ENCODE data around the gene HAAO.

The HAAO gene

GRCh38 chr2:42743659-42743990 lies 48.8 kb downstream of the HAAO start:
- Histone ChIP-seq H3K4me1 (ENCODE audit: low read length) (no peaks in the 10 kb centered on the region), H3K4me2 (ENCODE audit: low read depth, low read length) (no peak overlapping the region), H3K4me3 (ENCODE audit: low read length) (no peak overlapping the region), H3K9me3 (replicated peaks; ENCODE audit: insufficient read depth, low read length) (no peaks in the 10 kb centered on the region), H3K36me3 (replicated peaks; ENCODE audit: insufficient read depth, low read length) (no peaks in the 10 kb centered on the region), H3K27ac (ENCODE audit: low read length) (no peak overlapping the region), H4K20me1 (ENCODE audit: insufficient read depth, low read length) (no peaks in the 10 kb centered on the region), H3K79me2 (ENCODE audit: low read length) (no peaks in the 10 kb centered on the region), H3K27me3 (replicated peaks; ENCODE audit: insufficient read depth, low read length) (no peaks in the 10 kb centered on the region), H3K9ac (ENCODE audit: low read length) (no peak overlapping the region), H2AFZ (ENCODE audit: low read length) (no peak overlapping the region), H3K9me2 (replicated peaks; ENCODE audit: insufficient read depth, low read length) (no peaks in the 10 kb centered on the region; the same call in 1 of the 2 replicates), H3F3A (ENCODE audit: insufficient read depth, low read length) (no peaks in the 10 kb centered on the region)
- TF ChIP-seq EZH2 (optimal IDR thresholded peaks at IDR 0.05; ENCODE audit: low read depth, low read length) (no peak), EZH2phosphoT487 (IDR thresholded peaks at IDR 0.05; ENCODE audit: low read length) (no peak)
- TF ChIP-seq, protein P1, sequence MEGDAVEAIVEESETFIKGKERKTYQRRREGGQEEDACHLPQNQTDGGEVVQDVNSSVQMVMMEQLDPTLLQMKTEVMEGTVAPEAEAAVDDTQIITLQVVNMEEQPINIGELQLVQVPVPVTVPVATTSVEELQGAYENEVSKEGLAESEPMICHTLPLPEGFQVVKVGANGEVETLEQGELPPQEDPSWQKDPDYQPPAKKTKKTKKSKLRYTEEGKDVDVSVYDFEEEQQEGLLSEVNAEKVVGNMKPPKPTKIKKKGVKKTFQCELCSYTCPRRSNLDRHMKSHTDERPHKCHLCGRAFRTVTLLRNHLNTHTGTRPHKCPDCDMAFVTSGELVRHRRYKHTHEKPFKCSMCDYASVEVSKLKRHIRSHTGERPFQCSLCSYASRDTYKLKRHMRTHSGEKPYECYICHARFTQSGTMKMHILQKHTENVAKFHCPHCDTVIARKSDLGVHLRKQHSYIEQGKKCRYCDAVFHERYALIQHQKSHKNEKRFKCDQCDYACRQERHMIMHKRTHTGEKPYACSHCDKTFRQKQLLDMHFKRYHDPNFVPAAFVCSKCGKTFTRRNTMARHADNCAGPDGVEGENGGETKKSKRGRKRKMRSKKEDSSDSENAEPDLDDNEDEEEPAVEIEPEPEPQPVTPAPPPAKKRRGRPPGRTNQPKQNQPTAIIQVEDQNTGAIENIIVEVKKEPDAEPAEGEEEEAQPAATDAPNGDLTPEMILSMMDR (IDR thresholded peaks at IDR 0.05; ENCODE audit: low read length) = no peak
- DNase-seq = no peak

- H3K36me3 ChIP-seq (replicated peaks; ENCODE audit: insufficient read depth, low read length) = no peaks in the 10 kb centered on the region
- TF ChIP-seq, protein P1 (IDR thresholded peaks at IDR 0.05; ENCODE audit: low read length) = no peak
- TF ChIP-seq EZH2phosphoT487 (IDR thresholded peaks at IDR 0.05; ENCODE audit: low read length) (no peak), EZH2 (optimal IDR thresholded peaks at IDR 0.05; ENCODE audit: low read depth, low read length) (no peak)
Observed at GRCh38 chr2:42742740-42743658, 49.4 kb downstream of the HAAO start.

DNA sequence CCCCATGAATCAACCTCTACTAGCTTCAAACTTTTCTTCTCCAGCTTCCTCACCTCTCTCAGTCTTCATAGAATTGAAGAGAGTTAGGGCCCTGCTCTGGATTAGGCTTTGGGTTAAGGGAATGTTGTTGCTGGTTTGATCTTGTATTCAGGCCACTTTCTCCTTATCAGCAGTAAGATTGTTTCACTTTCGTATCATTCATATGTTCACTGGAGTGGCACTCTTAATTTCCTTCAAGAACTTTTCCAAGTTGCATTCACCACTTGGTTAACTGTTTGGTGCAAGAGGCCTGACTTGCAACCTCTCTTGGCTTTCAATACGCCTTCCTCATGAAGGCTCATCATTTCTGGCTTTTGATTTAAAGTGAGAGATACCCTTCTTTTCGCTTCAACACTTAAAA lies 51.2 kb downstream of the HAAO start:
- Histone ChIP-seq H3K27ac (ENCODE audit: low read length) (no peak overlapping the region), H3K79me2 (ENCODE audit: low read length) (no peaks in the 10 kb centered on the region), H3K9me3 (replicated peaks; ENCODE audit: insufficient read depth, low read length) (no peaks in the 10 kb centered on the region), H3K4me3 (ENCODE audit: low read length) (no peak overlapping the region), H3K36me3 (replicated peaks; ENCODE audit: insufficient read depth, low read length) (no peaks in the 10 kb centered on the region), H3K9me2 (replicated peaks; ENCODE audit: insufficient read depth, low read length) (no peaks in the 10 kb centered on the region; the same call in 1 of the 2 replicates), H3K4me1 (ENCODE audit: low read length) (no peaks in the 10 kb centered on the region), H3K4me2 (ENCODE audit: low read depth, low read length) (no peak overlapping the region), H4K20me1 (ENCODE audit: insufficient read depth, low read length) (no peaks in the 10 kb centered on the region), H3F3A (ENCODE audit: insufficient read depth, low read length) (no peaks in the 10 kb centered on the region), H3K27me3 (replicated peaks; ENCODE audit: insufficient read depth, low read length) (no peaks in the 10 kb centered on the region), H3K9ac (ENCODE audit: low read length) (no peak overlapping the region), H2AFZ (ENCODE audit: low read length) (no peak overlapping the region)
- TF ChIP-seq EZH2phosphoT487 (IDR thresholded peaks at IDR 0.05; ENCODE audit: low read length) (no peak), EZH2 (optimal IDR thresholded peaks at IDR 0.05; ENCODE audit: low read depth, low read length) (no peak)
- TF ChIP-seq, protein P1 (IDR thresholded peaks at IDR 0.05; ENCODE audit: low read length) = no peak
- DNase-seq = no peak

More at GRCh38 chr2:42742740-42743658, 49.4 kb downstream of the HAAO start:
- H3K9ac ChIP-seq (ENCODE audit: low read length) = no peak overlapping the region
- no peak overlapping the region for H3K4me3 ChIP-seq (ENCODE audit: low read length)
- H2AFZ ChIP-seq (ENCODE audit: low read length) = no peak overlapping the region
- H3K9me2 ChIP-seq (replicated peaks; ENCODE audit: insufficient read depth, low read length) = no peaks in the 10 kb centered on the region; the same call in 1 of the 2 replicates
- no peaks in the 10 kb centered on the region for H3K4me1 ChIP-seq (ENCODE audit: low read length)
- no peaks in the 10 kb centered on the region for H3K27me3 ChIP-seq (replicated peaks; ENCODE audit: insufficient read depth, low read length)
- H3K4me2 ChIP-seq (ENCODE audit: low read depth, low read length) = no peak overlapping the region
- DNase-seq = no peak
- no peaks in the 10 kb centered on the region for H3K9me3 ChIP-seq (replicated peaks; ENCODE audit: insufficient read depth, low read length)
- no peak overlapping the region for H3K27ac ChIP-seq (ENCODE audit: low read length)
- no peaks in the 10 kb centered on the region for H4K20me1 ChIP-seq (ENCODE audit: insufficient read depth, low read length)
- no peaks in the 10 kb centered on the region for H3K79me2 ChIP-seq (ENCODE audit: low read length)
- no peaks in the 10 kb centered on the region for H3F3A ChIP-seq (ENCODE audit: insufficient read depth, low read length)

Measured in MM.1S (cell line).